ENCODE measurements around the gene CFAP141.
A peak's percentile ranks its signal among the peaks of the same experiment; 100 is the strongest.

The CFAP141 gene

GRCh38 chr1:154183046-154183915 is 22.9 kb downstream of the CFAP141 start (continued):
- TF ChIP-seq ZBTB10 (tag by site-specific recombination; IDR thresholded peaks at IDR 0.05), result no peak
- no peak for TF ChIP-seq ZNF626 (tag by site-specific recombination; IDR thresholded peaks at IDR 0.05)
- TF ChIP-seq ZSCAN23 (tag by site-specific recombination; IDR thresholded peaks at IDR 0.05), result no peak
- TF ChIP-seq GLI2 (tag by site-specific recombination; IDR thresholded peaks at IDR 0.05; ENCODE audit: borderline replicate concordance, low read depth), result no peak
- no peak for TF ChIP-seq ZNF768 (tag by site-specific recombination; IDR thresholded peaks at IDR 0.05)
- no peak for TF ChIP-seq ZNF623 (tag by site-specific recombination; IDR thresholded peaks at IDR 0.05)
- TF ChIP-seq ZNF138 (tag by site-specific recombination; IDR thresholded peaks at IDR 0.05; ENCODE audit: borderline replicate concordance), result no peak
- TF ChIP-seq RBAK (tag by site-specific recombination; IDR thresholded peaks at IDR 0.05), result no peak
- TF ChIP-seq YY1 (tag by site-specific recombination; IDR thresholded peaks at IDR 0.05), result no peak
- no peak for TF ChIP-seq ZBTB49 (tag by site-specific recombination; IDR thresholded peaks at IDR 0.05; ENCODE audit: low read depth)
- TF ChIP-seq ZNF76 (tag by site-specific recombination; IDR thresholded peaks at IDR 0.05; ENCODE audit: borderline replicate concordance, low read depth), result peak; percentile 78
- TF ChIP-seq ZBTB6 (tag by site-specific recombination; IDR thresholded peaks at IDR 0.05), result 0 out of 2 replicates have a peak, but pooled peaks have one; percentile 15
- no peak for TF ChIP-seq ZSCAN16 (tag by site-specific recombination; IDR thresholded peaks at IDR 0.05)
- no peak for TF ChIP-seq ZNF48 (tag by site-specific recombination; IDR thresholded peaks at IDR 0.05)
- TF ChIP-seq ZBTB20 (tag by site-specific recombination; IDR thresholded peaks at IDR 0.05), result peak; percentile 96; the same call in 1 of the 2 replicates
- no peak for TF ChIP-seq ZNF792 (tag by site-specific recombination; IDR thresholded peaks at IDR 0.05)
- no peak for TF ChIP-seq ZNF701 (tag by site-specific recombination; IDR thresholded peaks at IDR 0.05)
- peak; percentile 44 for TF ChIP-seq PATZ1 (tag by site-specific recombination; IDR thresholded peaks at IDR 0.05)
- TF ChIP-seq BCL11B (tag by site-specific recombination; IDR thresholded peaks at IDR 0.05; ENCODE audit: low read depth), result peak; percentile 91
- TF ChIP-seq ZNF155 (tag by site-specific recombination; IDR thresholded peaks at IDR 0.05), result no peak
- TF ChIP-seq KLF1 (tag by site-specific recombination; IDR thresholded peaks at IDR 0.05), result peak; percentile 73; the same call in 1 of the 2 replicates
- no peak for TF ChIP-seq GFI1B (tag by site-specific recombination; IDR thresholded peaks at IDR 0.05)
- TF ChIP-seq ZNF133 (tag by site-specific recombination; IDR thresholded peaks at IDR 0.05), result no peak
- peak; percentile 73; the same call in 1 of the 2 replicates for TF ChIP-seq ZNF394 (tag by site-specific recombination; IDR thresholded peaks at IDR 0.05; ENCODE audit: borderline replicate concordance)
- peak; percentile 46; the same call in 1 of the 2 replicates for TF ChIP-seq SCRT2 (tag by site-specific recombination; IDR thresholded peaks at IDR 0.05)
- no peak for TF ChIP-seq ZNF510 (tag by site-specific recombination; IDR thresholded peaks at IDR 0.05; ENCODE audit: insufficient replicate concordance)
- TF ChIP-seq ZNF280D (tag by site-specific recombination; IDR thresholded peaks at IDR 0.05), result no peak
- TF ChIP-seq ZFP3 (tag by site-specific recombination; IDR thresholded peaks at IDR 0.05; ENCODE audit: low read depth), result no peak
- no peak for TF ChIP-seq ZNF548 (tag by site-specific recombination; IDR thresholded peaks at IDR 0.05)
